ENCODE results near the gene ARHGAP21. TPM values are rescaled to one million over a fixed set of nuclear protein-coding genes. Genes with fewer than 3 reads are reported as not detected.
A peak's percentile ranks its signal among the peaks of the same experiment; 100 is the strongest.

The ARHGAP21 gene
- total RNA-seq, 1 experiment from 2014 or later = 59.4 TPM

DNA sequence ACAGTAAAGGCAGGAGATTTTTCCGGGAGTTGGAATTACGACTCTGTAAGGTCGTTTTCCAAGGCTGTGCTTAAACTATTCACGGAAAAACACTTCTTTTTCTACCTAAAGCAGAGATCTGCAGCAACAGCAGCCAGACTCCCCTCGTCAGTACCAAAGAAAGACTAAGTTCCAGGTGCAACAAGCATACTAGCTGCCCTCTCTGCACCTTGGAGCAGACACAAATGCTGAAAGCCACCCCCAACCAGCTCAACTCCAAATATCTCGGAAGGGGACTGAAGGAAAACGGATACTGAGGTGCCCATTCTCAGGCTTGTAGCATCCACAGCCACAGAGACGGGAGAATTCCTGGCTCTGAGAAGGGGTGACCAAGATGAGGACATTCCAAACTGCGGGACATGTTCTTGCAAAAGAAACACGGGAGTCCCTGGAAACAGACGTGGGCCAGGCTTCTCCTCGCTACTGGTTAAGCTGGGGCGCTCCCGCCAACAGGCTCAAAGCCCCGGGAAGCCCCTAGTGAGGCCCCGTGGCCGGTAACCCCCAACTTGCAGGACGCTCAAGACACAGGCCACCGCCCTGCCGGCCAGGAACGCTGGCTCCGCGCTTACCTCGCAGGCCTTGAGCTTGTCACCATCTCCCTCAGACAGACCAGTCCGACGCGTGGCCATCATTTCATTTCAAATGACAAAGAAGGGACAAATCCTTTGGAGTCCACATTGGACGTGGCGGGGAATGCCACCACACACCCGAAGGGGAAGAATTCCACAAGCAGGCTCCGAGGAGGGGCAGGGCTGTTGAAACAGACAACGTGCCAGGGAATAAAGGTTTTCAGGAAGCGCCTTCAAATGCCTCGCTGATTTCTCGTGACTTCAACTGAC lies 2.2 kb downstream of the ARHGAP21 start:
- no peaks in the 10 kb centered on the region for H3K79me1 ChIP-seq (ENCODE audit: insufficient read depth, low read depth, low read length, poor library complexity, severe bottlenecking)
- H3K27me3 Mint-ChIP-seq (ENCODE audit: low read depth) = peaks cover 17% of the 10 kb centered on the region
- WGBS (ENCODE audit: extremely low coverage, insufficient read length, low lambda C conversion rate) = no CpG with 5 or more reads among the region's 35 CpGs
- no peak overlapping the region for H3K18ac ChIP-seq (ENCODE audit: insufficient read length, low read depth, low read length)
- H3K79me2 ChIP-seq (ENCODE audit: insufficient read depth, low read length) = peaks cover 7% of the 10 kb centered on the region; the same call in 1 of the 2 replicates
- H3K27me3 ChIP-seq (ENCODE audit: insufficient read depth, low read length) = peaks cover 10% of the 10 kb centered on the region; the same call in 1 of the 2 replicates
- H3K9me3 ChIP-seq (ENCODE audit: control insufficient read depth, low read depth, low read length) = no peaks in the 10 kb centered on the region
- no peak overlapping the region for H2BK5ac ChIP-seq (ENCODE audit: insufficient read length, low read length)
- no peak overlapping the region for H3K23ac ChIP-seq (ENCODE audit: insufficient read length, low read depth, low read length)
- no peak for TF ChIP-seq CTCF (conservative IDR thresholded peaks at IDR 0.05)
- peak overlapping the region in 1 of 3 experiments; percentile 29; a peak in 3 of 7 replicates for H3K27ac Mint-ChIP-seq
- H3K9ac ChIP-seq (ENCODE audit: extremely low read depth, insufficient read length, low read length) = peak overlapping the region; percentile 27
- H3T11ph ChIP-seq (ENCODE audit: low read length) = no peak overlapping the region
- peak; percentile 43 for DNase-seq
- no peak overlapping the region for H3K56ac ChIP-seq (ENCODE audit: insufficient read length, low read depth, low read length)
- H3K9me3 Mint-ChIP-seq = peaks cover 0 to 2% of the 10 kb centered on the region in 2 experiments; a peak in 2 of 5 replicates
- H3K27ac ChIP-seq (ENCODE audit: insufficient read length, low read depth, low read length) = no peak overlapping the region
- peak overlapping the region; percentile 88 for H3K4me2 ChIP-seq (ENCODE audit: insufficient read depth, insufficient read length, low read length)
- H3K4me1 Mint-ChIP-seq = peaks cover 26 to 35% of the 10 kb centered on the region in 2 experiments
- H2BK15ac ChIP-seq (ENCODE audit: low read depth, low read length) = no peak overlapping the region
- H3K36me3 Mint-ChIP-seq (ENCODE audit: insufficient read depth in 1 of 3, low read depth in 3 of 3) = no peaks in the 10 kb centered on the region; a peak in 2 of 7 replicates
- no peaks in the 10 kb centered on the region for H4K20me1 ChIP-seq (ENCODE audit: control insufficient read depth, insufficient read depth, insufficient read length)
- no peak overlapping the region for H4K8ac ChIP-seq (replicated peaks; ENCODE audit: insufficient read length, low read depth, low read length)
- no peak overlapping the region for H4K91ac ChIP-seq (ENCODE audit: insufficient read length, low read depth, low read length)
- peak overlapping the region; percentile 79 to 94 for H3K4me3 Mint-ChIP-seq
- peaks cover 31% of the 10 kb centered on the region for H3K23me2 ChIP-seq (ENCODE audit: insufficient read length, low read depth, low read length, poor library complexity, severe bottlenecking)
- H3K4me1 ChIP-seq (ENCODE audit: insufficient read depth, low read length) = peaks cover 14% of the 10 kb centered on the region
- no peak overlapping the region for H2BK120ac ChIP-seq (ENCODE audit: low read depth, low read length, poor library complexity, severe bottlenecking)
- H2BK20ac ChIP-seq (ENCODE audit: low read depth, low read length, poor library complexity, severe bottlenecking) = no peak overlapping the region
- no peak overlapping the region for H3K14ac ChIP-seq (ENCODE audit: insufficient read depth, low read length)
- no peak overlapping the region for H3K4ac ChIP-seq (ENCODE audit: low read depth, low read length)
- H2AK5ac ChIP-seq (ENCODE audit: insufficient read length, low read length) = no peak overlapping the region
- H2AFZ ChIP-seq (ENCODE audit: low read length) = no peak overlapping the region
- H2BK12ac ChIP-seq (ENCODE audit: insufficient read length, low read depth, low read length) = no peak overlapping the region
- H4K5ac ChIP-seq (ENCODE audit: insufficient read length, low read depth, low read length) = no peak overlapping the region

All from H9 (cell line).